Stimulated activated CD8-positive, alpha-beta memory T cell treated with anti-CD3 and anti-CD28 coated beads, Interleukin-12 subunit alpha, Interleukin-12 subunit beta, amount 100 ng/mL, for 24 hours (primary cell): ENCODE measurements around the gene PTPRN2.
"Not testable (repeated sequence)": the region's sequence is repeated elsewhere in the genome, so short reads cannot be mapped to it uniquely, and the experiment has no call there.

Experiments
- DNase-seq: peaks from one replicate; pipeline ENCODE4 v3.0.0-alpha.2; 2020; ENCODE audit errors: extremely low read depth

Gene PTPRN2

GRCh38 chr7:158264881-158265742 lies 322.5 kb downstream of the PTPRN2 start:
- DNase-seq: no peak

- no peak for DNase-seq
Observed at GRCh38 chr7:158263964-158264748, 323.5 kb downstream of the PTPRN2 start.

GRCh38 chr7:158263110-158263963 lies 324.3 kb downstream of the PTPRN2 start:
- no peak for DNase-seq

- DNase-seq: no peak
Observed at GRCh38 chr7:158262284-158263109, 325.1 kb downstream of the PTPRN2 start.

DNA sequence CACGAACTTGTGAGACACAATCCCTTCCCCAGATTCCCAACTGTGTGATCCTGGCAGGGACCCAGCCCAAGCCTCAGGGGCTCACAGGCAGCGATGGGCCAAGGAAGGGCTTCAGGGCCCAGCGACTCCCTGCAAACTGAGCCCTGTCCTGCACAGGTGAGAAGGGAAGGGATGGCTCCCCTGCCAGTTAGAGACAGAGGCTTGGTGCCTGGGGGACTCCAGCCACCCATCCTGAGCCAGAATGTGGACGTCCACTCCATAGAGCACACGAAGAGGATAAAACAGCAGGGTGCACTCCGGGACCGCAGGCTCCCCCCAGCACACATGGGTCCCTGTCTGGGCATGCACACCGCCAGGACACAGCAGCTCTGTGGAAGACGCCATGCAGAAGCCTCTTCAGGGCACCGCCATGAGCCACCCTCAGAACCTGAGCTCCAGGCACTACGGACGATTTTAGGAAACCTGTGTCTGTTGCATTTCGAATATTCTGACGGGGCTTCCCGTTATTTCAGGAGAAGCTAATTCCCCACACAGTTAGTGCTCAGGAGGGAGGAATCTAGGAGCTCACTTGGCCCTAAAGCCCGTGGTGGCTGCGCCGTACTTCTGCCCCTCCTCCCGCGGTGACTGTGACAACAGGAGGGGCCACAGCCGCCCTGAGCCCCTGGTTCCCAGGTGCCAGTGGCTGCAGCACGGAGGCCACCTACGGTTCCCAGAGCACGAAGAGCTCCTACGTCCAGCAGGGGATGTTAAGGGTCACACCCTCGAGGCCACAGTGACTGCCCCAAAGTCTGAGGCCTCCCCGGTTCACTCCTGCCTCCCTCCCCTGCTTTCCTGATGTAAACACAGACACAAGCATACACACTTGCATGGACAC lies 326.0 kb downstream of the PTPRN2 start:
- DNase-seq: no peak

GRCh38 chr7:158260567-158261361 lies 326.9 kb downstream of the PTPRN2 start:
- DNase-seq: no peak

DNA sequence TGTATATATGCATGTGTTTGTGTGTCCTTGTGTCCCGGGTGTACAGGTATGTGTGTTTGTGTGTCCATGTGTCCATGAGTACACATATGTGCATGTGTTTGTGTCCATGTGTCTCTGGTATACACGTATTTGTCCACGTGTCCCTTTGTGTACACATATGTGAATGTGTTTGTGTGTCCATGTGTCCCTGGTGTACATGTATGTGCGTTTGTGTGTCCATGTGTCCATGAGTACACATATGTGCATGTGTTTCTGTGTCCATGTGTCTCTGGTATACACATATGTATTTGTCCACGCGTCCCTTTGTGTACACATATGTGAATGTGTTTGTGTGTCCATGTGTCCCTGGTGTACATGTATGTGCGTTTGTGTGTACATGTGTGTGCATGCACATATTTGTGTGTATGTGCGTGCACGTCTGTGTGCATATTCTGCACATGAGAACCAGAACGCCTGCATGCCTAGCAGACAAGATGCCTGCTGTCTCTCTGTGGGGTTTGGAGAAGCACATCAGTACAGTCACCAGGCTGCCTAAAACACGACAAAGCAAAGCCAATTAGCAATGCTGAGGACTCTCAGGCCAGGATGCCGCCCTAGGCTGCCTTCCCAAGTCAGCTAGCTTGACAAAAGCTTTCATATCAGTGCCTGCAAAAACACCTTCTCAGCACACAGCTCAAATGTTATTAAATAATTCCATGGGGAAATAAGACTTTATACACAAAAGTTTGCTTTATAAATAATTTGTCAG lies 327.8 kb downstream of the PTPRN2 start:
- no peak for DNase-seq

DNA sequence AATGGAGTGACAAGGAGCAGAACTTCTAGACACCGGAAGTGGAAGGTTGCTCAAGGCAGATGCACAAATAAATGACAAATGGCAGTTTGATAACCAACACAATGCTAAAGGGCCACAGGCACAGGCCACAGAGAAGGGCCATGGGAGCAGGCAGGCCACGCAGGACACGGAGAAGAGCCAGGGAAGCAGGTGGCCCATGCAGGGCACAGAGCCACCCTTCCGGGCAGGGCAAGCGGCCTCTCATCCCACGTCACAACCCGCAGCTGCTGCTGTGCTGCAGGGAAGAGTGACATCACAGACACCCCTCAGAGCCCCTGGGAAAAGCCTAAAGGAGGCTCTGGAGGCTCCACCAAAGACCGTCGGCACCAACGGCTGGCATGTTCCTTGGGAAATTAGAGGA lies 328.5 kb downstream of the PTPRN2 start:
- no peak for DNase-seq

- no peak for DNase-seq
Observed at GRCh38 chr7:158258411-158259130, 329.1 kb downstream of the PTPRN2 start.

GRCh38 chr7:158257516-158258410 lies 329.9 kb downstream of the PTPRN2 start:
- DNase-seq: no peak

GRCh38 chr7:158257001-158257400 lies 330.6 kb downstream of the PTPRN2 start:
- no peak for DNase-seq

- no peak for DNase-seq
Observed at GRCh38 chr7:158256091-158256816, 331.4 kb downstream of the PTPRN2 start.

- no peak for DNase-seq
Observed at GRCh38 chr7:158255558-158255957, 332.1 kb downstream of the PTPRN2 start.

DNA sequence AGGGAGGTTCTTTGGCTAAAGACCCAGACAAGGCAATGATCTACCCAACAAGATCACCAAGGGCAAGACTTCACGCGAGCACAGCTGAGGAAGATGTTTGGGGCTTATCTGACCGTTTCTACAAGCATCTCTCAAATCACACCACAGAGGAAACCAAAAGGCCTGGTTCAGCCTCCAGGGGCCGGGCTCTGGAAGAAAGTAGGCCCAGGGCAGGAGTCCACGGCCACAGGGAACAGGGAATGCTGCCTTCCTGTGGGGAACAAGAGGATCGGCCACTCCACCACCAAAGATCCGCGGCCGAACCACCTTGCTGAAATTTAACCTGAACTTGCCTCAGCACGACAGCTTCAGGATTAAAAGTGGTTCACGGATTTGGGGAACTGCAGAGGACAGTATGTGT lies 332.5 kb downstream of the PTPRN2 start:
- DNase-seq: no peak

DNA sequence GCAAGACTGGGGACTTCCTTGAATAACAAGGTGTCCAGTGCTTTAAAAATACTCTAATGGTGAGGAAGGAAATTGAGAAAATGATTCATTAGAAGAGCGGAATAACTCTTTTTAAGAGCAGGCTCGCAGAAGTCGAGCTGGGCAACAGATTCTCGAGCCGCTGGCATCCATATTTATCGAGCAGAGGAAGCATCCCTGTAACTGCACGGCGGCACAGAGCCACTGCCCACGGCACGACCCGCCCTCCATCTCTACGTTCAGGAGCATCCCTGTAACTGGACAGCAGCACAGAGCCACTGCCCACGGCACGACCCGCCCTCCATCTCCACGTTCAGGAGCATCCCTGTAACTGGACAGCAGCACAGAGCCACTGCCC lies 334.0 kb downstream of the PTPRN2 start:
- DNase-seq: not testable (repeated sequence)
